Kidney epithelial cell (primary cell): ENCODE measurements around the gene HLA-F. TPM values are rescaled to one million over a fixed set of nuclear protein-coding genes. Genes with fewer than 3 reads are reported as not detected.
A peak's percentile ranks its signal among the peaks of the same experiment; 100 is the strongest.

Experiments
- DNase-seq: peaks from one replicate; pipeline ENCODE4 v3.0.0-alpha.2; 2010; ENCODE audit warnings: low read depth
- H3K27me3 ChIP-seq: 2 replicates; pipeline ENCODE4 v1.6.0; 2011; ENCODE audit warnings: low read length; ENCODE audit not compliant: control insufficient read depth, insufficient read depth
- H3K36me3 ChIP-seq: 2 replicates; pipeline ENCODE4 v1.5.1; 2011; ENCODE audit warnings: low read length; ENCODE audit not compliant: control insufficient read depth, insufficient read depth
- H3K4me3 ChIP-seq: 2 replicates; pipeline ENCODE4 v1.5.1; 2011; ENCODE audit warnings: low read depth, mild to moderate bottlenecking, control low read depth, low read length
- CTCF ChIP-seq: IDR thresholded peaks from 2 replicates; pipeline ENCODE4 v1.5.1; 2011; ENCODE audit warnings: mild to moderate bottlenecking, moderate library complexity, low read length, control low read depth, inconsistent platforms; ENCODE audit not compliant: insufficient read depth, poor library complexity, severe bottlenecking
- total RNA-seq: library from RNA; depleted of rRNA; stranded (reverse); fragments of >200 nt; gene quantifications from 2 replicates; pipeline ENCODE4 v1.2.3, GENCODE V29; 2015

Gene HLA-F
- 9.0 TPM in 2 replicates for total RNA-seq

GRCh38 chr6:29723262-29723665 lies at the start of gene HLA-F:
TSS of gene HLA-F (plus strand) at chr6:29723434. CDS start at chr6:29723464, 30 bp downstream.
- Histone ChIP-seq H3K27me3 (peaks cover 26% of the 10 kb centered on the region), H3K36me3 (no peaks in the 10 kb centered on the region), H3K4me3 (peak within 1 kb of the TSS; percentile 46)
- no peak for DNase-seq
- no peak for TF ChIP-seq CTCF

- no peak overlapping the region for H3K4me3 ChIP-seq
- DNase-seq: no peak
- TF ChIP-seq CTCF: no peak
- H3K27me3 ChIP-seq: peaks cover 5% of the 10 kb centered on the region
- no peaks in the 10 kb centered on the region for H3K36me3 ChIP-seq
Measured at GRCh38 chr6:29674008-29674407, 49.2 kb upstream of the HLA-F start.

GRCh38 chr6:29675561-29675960 lies 47.7 kb upstream of the HLA-F start:
- no peak for TF ChIP-seq CTCF
- Histone ChIP-seq H3K4me3 (no peak overlapping the region), H3K36me3 (no peaks in the 10 kb centered on the region), H3K27me3 (peaks cover 2% of the 10 kb centered on the region)
- DNase-seq: no peak

- no peaks in the 10 kb centered on the region for H3K36me3 ChIP-seq
- H3K4me3 ChIP-seq: no peak overlapping the region
- peak; percentile 39 for DNase-seq
- no peak for TF ChIP-seq CTCF
- no peaks in the 10 kb centered on the region for H3K27me3 ChIP-seq
Measured at GRCh38 chr6:29676981-29677601, 46.1 kb upstream of the HLA-F start.

- no peaks in the 10 kb centered on the region for H3K27me3 ChIP-seq
- no peak overlapping the region for H3K4me3 ChIP-seq
- no peaks in the 10 kb centered on the region for H3K36me3 ChIP-seq
- TF ChIP-seq CTCF: no peak
- DNase-seq: no peak
Measured at GRCh38 chr6:29678114-29678513, 45.1 kb upstream of the HLA-F start.

GRCh38 chr6:29679962-29680361 lies 43.3 kb upstream of the HLA-F start:
- no peak for DNase-seq
- no peak for TF ChIP-seq CTCF
- Histone ChIP-seq H3K4me3 (no peak overlapping the region), H3K27me3 (no peaks in the 10 kb centered on the region), H3K36me3 (no peaks in the 10 kb centered on the region)
